ENCODE results near the gene ZSCAN26.

GRCh38 chr6:28303570-28303969, 36.6 kb downstream of the ZSCAN26 start:
- TF ChIP-seq POLR2AphosphoS5 (IDR thresholded peaks at IDR 0.05) (no peak), CTCF (IDR thresholded peaks at IDR 0.05) (no peak), POLR2A (IDR thresholded peaks at IDR 0.05) (no peak), EP300 (IDR thresholded peaks at IDR 0.05) (no peak)
